ENCODE measurements around the gene CORIN. TPM values are rescaled to one million over a fixed set of nuclear protein-coding genes. Genes with fewer than 3 reads are reported as not detected.

CORIN gene
- total and polyA plus RNA-seq, 2 experiments from 2014 or later, result not detected

DNA sequence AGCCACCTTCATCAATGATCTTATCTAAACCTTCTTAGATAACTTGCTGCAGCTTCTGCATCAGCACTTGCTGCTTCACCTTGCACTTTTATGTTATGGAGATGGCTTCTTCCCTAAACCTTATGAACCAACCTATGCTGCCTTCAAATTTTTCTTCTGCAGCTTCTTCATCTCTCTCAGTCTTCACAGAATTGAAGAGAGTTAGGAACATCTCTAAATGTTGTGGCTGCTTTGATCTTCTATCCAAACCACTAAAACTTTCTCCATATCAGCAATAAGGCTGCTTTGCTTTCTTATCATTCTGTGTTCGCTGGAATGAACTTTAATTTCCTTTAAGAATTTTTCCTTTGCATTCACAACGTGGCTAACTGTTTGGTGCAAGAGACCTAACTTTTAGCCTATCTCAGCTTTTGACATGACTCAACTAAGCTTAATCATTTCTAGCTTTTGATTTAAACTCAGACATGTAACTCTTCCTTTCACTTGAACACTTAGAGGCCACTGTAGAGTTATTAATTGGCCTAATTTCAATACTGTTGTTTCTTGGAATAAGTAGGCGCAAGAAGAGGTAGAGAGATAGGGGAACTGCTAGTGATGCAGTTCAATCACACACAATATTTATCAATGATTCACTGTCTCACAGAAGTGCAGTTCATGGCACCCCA is 36.1 kb upstream of the CORIN start:
- H3K27ac ChIP-seq (ENCODE audit: low read depth), result no peak overlapping the region
- H3K79me2 ChIP-seq (replicated peaks; ENCODE audit: insufficient read depth), result peaks cover 7% of the 10 kb centered on the region
- H3K9me3 Mint-ChIP-seq, result no peaks in the 10 kb centered on the region; the same call in 2 of the 3 replicates
- H3K4me2 ChIP-seq, result no peak overlapping the region
- H3F3A ChIP-seq (replicated peaks; ENCODE audit: low read depth), result no peaks in the 10 kb centered on the region
- H3K4me3 ChIP-seq, result no peak overlapping the region
- no peaks in the 10 kb centered on the region; the same call in 1 of the 2 replicates for H4K20me1 ChIP-seq (replicated peaks; ENCODE audit: insufficient read depth)
- peaks cover 2% of the 10 kb centered on the region for H3K27me3 Mint-ChIP-seq (ENCODE audit: insufficient read depth, low read depth, poor library complexity)
- H3K36me3 Mint-ChIP-seq (ENCODE audit: low read depth), result peaks cover 75% of the 10 kb centered on the region
- H3K9me2 ChIP-seq (ENCODE audit: insufficient read depth), result no peaks in the 10 kb centered on the region
- DNase-seq (ENCODE audit: low spot score) (no peak), ATAC-seq (no peak)
- H3K4me1 ChIP-seq (ENCODE audit: insufficient read depth), result no peaks in the 10 kb centered on the region
- H3K4me3 Mint-ChIP-seq, result no peak overlapping the region
- H2AFZ ChIP-seq, result no peak overlapping the region
- peaks cover 47% of the 10 kb centered on the region for H3K36me3 ChIP-seq (ENCODE audit: insufficient read depth)
- no peaks in the 10 kb centered on the region for H3K27me3 ChIP-seq (ENCODE audit: insufficient read depth)
- no peaks in the 10 kb centered on the region for H3K4me1 Mint-ChIP-seq
- H3K27ac Mint-ChIP-seq, result no peak overlapping the region
- TF ChIP-seq CREB1 (CRISPR knock-in tag; IDR thresholded peaks at IDR 0.05; ENCODE audit: low read depth) (no peak), STAT1 (IDR thresholded peaks at IDR 0.05; ENCODE audit: unreplicated experiment) (no peak), ETS1 (IDR thresholded peaks at IDR 0.05) (no peak), ZNF462 (CRISPR knock-in tag; IDR thresholded peaks at IDR 0.05) (no peak), POLR2AphosphoS5 (IDR thresholded peaks at IDR 0.05; ENCODE audit: low read depth) (no peak), EZH2 (IDR thresholded peaks at IDR 0.05; ENCODE audit: low read depth, unreplicated experiment) (no peak), NANOG (IDR thresholded peaks at IDR 0.05; ENCODE audit: borderline replicate concordance) (no peak), JUNB (IDR thresholded peaks at IDR 0.05; ENCODE audit: unreplicated experiment) (no peak)
- TF ChIP-seq, protein P1, sequence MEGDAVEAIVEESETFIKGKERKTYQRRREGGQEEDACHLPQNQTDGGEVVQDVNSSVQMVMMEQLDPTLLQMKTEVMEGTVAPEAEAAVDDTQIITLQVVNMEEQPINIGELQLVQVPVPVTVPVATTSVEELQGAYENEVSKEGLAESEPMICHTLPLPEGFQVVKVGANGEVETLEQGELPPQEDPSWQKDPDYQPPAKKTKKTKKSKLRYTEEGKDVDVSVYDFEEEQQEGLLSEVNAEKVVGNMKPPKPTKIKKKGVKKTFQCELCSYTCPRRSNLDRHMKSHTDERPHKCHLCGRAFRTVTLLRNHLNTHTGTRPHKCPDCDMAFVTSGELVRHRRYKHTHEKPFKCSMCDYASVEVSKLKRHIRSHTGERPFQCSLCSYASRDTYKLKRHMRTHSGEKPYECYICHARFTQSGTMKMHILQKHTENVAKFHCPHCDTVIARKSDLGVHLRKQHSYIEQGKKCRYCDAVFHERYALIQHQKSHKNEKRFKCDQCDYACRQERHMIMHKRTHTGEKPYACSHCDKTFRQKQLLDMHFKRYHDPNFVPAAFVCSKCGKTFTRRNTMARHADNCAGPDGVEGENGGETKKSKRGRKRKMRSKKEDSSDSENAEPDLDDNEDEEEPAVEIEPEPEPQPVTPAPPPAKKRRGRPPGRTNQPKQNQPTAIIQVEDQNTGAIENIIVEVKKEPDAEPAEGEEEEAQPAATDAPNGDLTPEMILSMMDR (conservative IDR thresholded peaks at IDR 0.05; ENCODE audit: low read depth in 2 of 2), result no peak

Measured in GM23338 (cell line).